Kidney glomerular epithelial cell (primary cell): ENCODE measurements around the gene BEND3.
A peak's percentile ranks its signal among the peaks of the same experiment; 100 is the strongest.
"Not testable (repeated sequence)": the region's sequence is repeated elsewhere in the genome, so short reads cannot be mapped to it uniquely, and the experiment has no call there.

Experiments
- DNase-seq: peaks from one replicate; lab custom pipeline; 2025; lab: John Stamatoyannopoulos, UW

Gene BEND3

GRCh38 chr6:107033126-107033525 is 82.2 kb downstream of the BEND3 start:
- DNase-seq: no peak

DNA sequence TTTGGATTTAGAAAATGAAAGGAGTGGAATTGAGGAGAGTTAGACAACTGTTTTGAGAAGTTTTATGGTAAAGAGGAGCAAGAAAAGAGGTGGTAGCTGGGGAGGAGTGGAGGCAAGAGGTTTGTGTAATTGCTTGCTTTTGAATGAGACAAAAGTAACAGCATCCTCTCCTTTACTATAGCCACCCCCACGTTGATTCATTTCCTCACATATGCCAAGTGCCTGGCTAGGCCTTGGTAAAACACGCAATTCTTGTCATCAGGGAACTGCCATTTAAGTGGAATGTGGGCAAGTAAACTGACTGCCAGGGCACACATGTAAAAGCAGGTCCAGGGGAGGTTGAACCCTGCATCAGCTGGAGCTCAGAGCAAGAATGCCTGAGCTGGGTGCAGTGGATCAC is 83.3 kb downstream of the BEND3 start:
- no peak for DNase-seq

- no peak for DNase-seq
These were observed 85.2 kb downstream of the BEND3 start for GRCh38 chr6:107030151-107030550.

DNA sequence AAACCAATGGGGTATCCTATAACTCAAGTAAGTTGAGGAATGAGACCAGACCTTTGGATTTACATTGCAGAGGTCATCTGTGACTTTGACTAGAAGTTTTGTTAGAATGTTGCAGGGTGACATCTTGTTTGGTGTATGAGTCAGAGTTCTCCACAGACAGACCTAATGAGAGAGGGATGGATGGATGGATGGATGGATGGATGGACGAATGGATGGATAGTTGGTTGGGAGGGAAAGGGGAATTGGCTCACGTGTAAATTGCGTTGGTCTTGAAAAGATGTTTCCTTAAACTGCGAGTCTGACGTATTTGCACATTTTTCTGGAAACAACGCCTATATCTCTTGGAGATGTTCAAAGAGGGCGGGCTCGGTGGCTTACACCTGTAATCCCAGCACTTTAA is 88.3 kb downstream of the BEND3 start:
- no peak for DNase-seq

DNA sequence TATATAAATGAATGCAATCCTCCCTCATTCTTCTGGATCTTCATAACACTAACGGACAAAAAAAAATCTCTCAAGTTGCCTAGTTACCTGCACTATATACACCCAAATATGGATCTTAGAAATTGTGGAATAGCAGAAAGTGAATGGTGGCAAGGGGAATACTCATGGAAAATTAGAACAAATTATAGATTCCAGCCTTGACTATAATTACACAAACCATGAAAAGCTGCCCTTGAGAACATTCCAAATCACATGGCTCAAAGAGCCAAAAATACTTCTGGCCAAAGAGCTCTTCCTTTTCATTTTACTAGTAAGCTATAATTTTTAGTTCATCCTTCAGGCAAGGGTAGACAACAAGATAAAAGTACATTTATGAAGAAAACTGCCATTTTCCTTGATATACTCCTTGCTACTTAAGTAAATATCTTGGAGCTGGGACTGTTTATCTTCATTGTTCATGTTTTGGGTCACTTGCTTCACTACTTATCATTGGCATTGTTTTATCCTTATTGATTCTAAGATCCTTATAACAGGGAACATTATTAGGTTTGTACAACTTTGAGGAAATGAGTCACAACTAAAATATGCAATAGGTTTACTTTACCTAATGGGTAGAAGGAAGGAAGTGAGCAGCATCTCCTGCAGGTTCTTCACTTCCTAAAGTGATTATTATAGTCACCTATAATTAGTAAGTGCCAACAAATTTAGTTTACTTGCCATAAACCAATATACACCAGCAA is 93.7 kb downstream of the BEND3 start:
- peak; percentile 11 for DNase-seq

DNA sequence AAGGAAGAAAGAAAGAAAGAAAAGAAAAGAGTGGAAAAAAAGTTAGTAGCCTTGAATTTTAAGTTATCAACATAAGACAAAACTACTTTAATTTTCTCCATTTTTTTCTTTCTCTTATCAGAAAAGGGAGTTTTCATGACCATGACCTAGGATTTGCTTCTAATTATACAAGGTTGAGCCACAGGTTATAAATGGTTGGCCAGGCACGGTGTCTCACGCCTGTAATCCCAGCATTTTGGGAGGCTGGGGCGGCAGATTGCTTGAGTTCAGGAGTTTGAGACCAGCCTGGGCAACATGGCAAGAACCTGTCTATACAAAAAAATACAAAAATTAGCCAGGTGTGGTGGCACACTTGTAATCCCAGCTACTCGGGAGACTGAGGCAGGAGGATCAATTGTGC is 95.1 kb downstream of the BEND3 start:
- no peak for DNase-seq

GRCh38 chr6:107019628-107020027 is 95.7 kb downstream of the BEND3 start:
- not testable (repeated sequence) for DNase-seq

GRCh38 chr6:107019047-107019446 is 96.3 kb downstream of the BEND3 start:
- no peak for DNase-seq
